Activated naive CD4-positive, alpha-beta T cell treated with Interleukin-2 at 50 U/mL for 16 hours (primary cell): ENCODE measurements around the gene OR7D2.
"Not testable (repeated sequence)": the region's sequence is repeated elsewhere in the genome, so short reads cannot be mapped to it uniquely, and the experiment has no call there.

Source experiments
- DNase-seq: peaks from one replicate; pipeline ENCODE4 v3.0.0-alpha.2; 2020

Gene OR7D2

GRCh38 chr19:9178901-9179300 lies at the start of gene OR7D2:
OR7D2 (plus strand) TSS chr19:9178979; CDS start chr19:9185782, 6,803 bp downstream.
- no peak for DNase-seq

GRCh38 chr19:9130965-9131364 lies 47.8 kb upstream of the OR7D2 start:
- no peak for DNase-seq

- no peak for DNase-seq
Observed at GRCh38 chr19:9132422-9132821, 46.4 kb upstream of the OR7D2 start.

GRCh38 chr19:9139609-9140158 lies 39.1 kb upstream of the OR7D2 start:
- DNase-seq: no peak

- DNase-seq: peak; percentile 90
Observed at GRCh38 chr19:9140159-9140874, 38.5 kb upstream of the OR7D2 start, which contains the start of gene ZNF317. ZNF317 (plus strand) TSS chr19:9140397; CDS start chr19:9156017, 15,620 bp downstream.

- no peak for DNase-seq
Observed at GRCh38 chr19:9144920-9145319, 33.9 kb upstream of the OR7D2 start.

- no peak for DNase-seq
Observed at GRCh38 chr19:9146882-9147281, 31.9 kb upstream of the OR7D2 start.

GRCh38 chr19:9148697-9149096 lies 30.1 kb upstream of the OR7D2 start:
- no peak for DNase-seq

- DNase-seq: no peak
Observed at GRCh38 chr19:9149997-9150396, 28.8 kb upstream of the OR7D2 start.

- DNase-seq: no peak
Observed at GRCh38 chr19:9150650-9151049, 28.1 kb upstream of the OR7D2 start.

- DNase-seq: no peak
Observed at GRCh38 chr19:9151367-9151766, 27.4 kb upstream of the OR7D2 start.

- DNase-seq: no peak
Observed at GRCh38 chr19:9155591-9155990, 23.2 kb upstream of the OR7D2 start.

GRCh38 chr19:9156304-9156703 lies 22.5 kb upstream of the OR7D2 start:
- no peak for DNase-seq

GRCh38 chr19:9159891-9160290 lies 18.9 kb upstream of the OR7D2 start:
- DNase-seq: no peak

GRCh38 chr19:9161427-9161826 lies 17.4 kb upstream of the OR7D2 start:
- no peak for DNase-seq

- DNase-seq: no peak
Observed at GRCh38 chr19:9165261-9165660, 13.5 kb upstream of the OR7D2 start.

- DNase-seq: no peak
Observed at GRCh38 chr19:9166846-9167245, 11.9 kb upstream of the OR7D2 start.

- no peak for DNase-seq
Observed at GRCh38 chr19:9171393-9171991, 7.3 kb upstream of the OR7D2 start.

- no peak for DNase-seq
Observed at GRCh38 chr19:9175326-9175725, 3.5 kb upstream of the OR7D2 start.

- no peak for DNase-seq
Observed at GRCh38 chr19:9183000-9183399, 4.2 kb downstream of the OR7D2 start.

GRCh38 chr19:9187191-9187590 lies 8.4 kb downstream of the OR7D2 start:
- DNase-seq: no peak

- no peak for DNase-seq
Observed at GRCh38 chr19:9189535-9189934, 10.8 kb downstream of the OR7D2 start.

GRCh38 chr19:9198044-9198443 lies 19.3 kb downstream of the OR7D2 start:
- not testable (repeated sequence) for DNase-seq

GRCh38 chr19:9205501-9206113 lies 26.8 kb downstream of the OR7D2 start:
- peak; percentile 67 for DNase-seq
